CD4-positive, alpha-beta memory T cell (primary cell): Measurements from ENCODE around the gene GPC6. TPM values are rescaled to one million over a fixed set of nuclear protein-coding genes. Genes with fewer than 3 reads are reported as not detected.

Experiments used
- CTCF ChIA-PET: fragments of 350-600 bp; sonication (Branson Sonifier 250); formaldehyde crosslinking; loops from one replicate; lab custom pipeline; 2021; ENCODE audit warnings: inconsistent platforms; ENCODE audit not compliant: partially characterized antibody; lab: Charles Lee
- POLR2A ChIA-PET: fragments of 350-600 bp; sonication (Branson Sonifier 250); formaldehyde crosslinking; loops from one replicate; lab custom pipeline; 2021; ENCODE audit not compliant: partially characterized antibody; lab: Charles Lee
- DNase-seq, 5 donors: peaks; one replicate each; pipeline versions ENCODE4 v3.0.0 to v3.0.0-alpha.2; 2020 to 2022; ENCODE audit warnings: mixed read lengths in 1 of 5
- H3K27ac ChIP-seq: one replicate; pipeline ENCODE4 v1.7.0; 2013; ENCODE audit warnings: low read depth, low read length
- H3K27me3 ChIP-seq: 2 replicates; pipeline ENCODE4 v1.7.0; 2013; ENCODE audit warnings: mild to moderate bottlenecking, low read length, moderate library complexity; ENCODE audit not compliant: insufficient read depth
- H3K36me3 ChIP-seq: 2 replicates; pipeline ENCODE4 v1.7.0; 2013; ENCODE audit warnings: mild to moderate bottlenecking, low read length, moderate library complexity; ENCODE audit not compliant: insufficient read depth
- H3K4me1 ChIP-seq: 2 replicates; pipeline ENCODE4 v1.7.0; 2013; ENCODE audit warnings: mild to moderate bottlenecking, low read length, moderate library complexity; ENCODE audit not compliant: insufficient read depth
- H3K4me3 ChIP-seq, 2 donors: one replicate each; pipeline ENCODE4 v1.7.0; 2013; ENCODE audit warnings: low read length in 2 of 2, mild to moderate bottlenecking in 1 of 2
- H3K9me3 ChIP-seq, 2 donors: one replicate each; pipeline ENCODE4 v1.7.0; 2013; ENCODE audit warnings: low read length in 2 of 2, control low read depth in 1 of 2; ENCODE audit not compliant: control insufficient read depth in 1 of 2
- H3K27ac Mint-ChIP-seq, 7 donors: one replicate each; pipeline ENCODE4 v1.8.0; 2020 to 2021; ENCODE audit warnings: mixed read lengths in 7 of 7, mild to moderate bottlenecking in 6 of 7, inconsistent platforms in 3 of 7, moderate library complexity in 3 of 7
- H3K27me3 Mint-ChIP-seq, 2 donors: one replicate each; pipeline ENCODE4 v1.8.0; 2020 to 2021; ENCODE audit warnings: mixed read lengths in 2 of 2
- H3K36me3 Mint-ChIP-seq, 2 donors: one replicate each; pipeline ENCODE4 v1.8.0; 2020 to 2021; ENCODE audit warnings: mixed read lengths in 2 of 2, inconsistent platforms in 1 of 2, mild to moderate bottlenecking in 1 of 2
- H3K4me1 Mint-ChIP-seq, 4 donors: one replicate each; pipeline ENCODE4 v1.8.0; 2020 to 2021; ENCODE audit warnings: mixed read lengths in 4 of 4, mild to moderate bottlenecking in 1 of 4
- H3K4me3 Mint-ChIP-seq, 8 donors: one replicate each; pipeline ENCODE4 v1.8.0; 2020 to 2021; ENCODE audit warnings: mixed read lengths in 8 of 8, mild to moderate bottlenecking in 7 of 8, moderate library complexity in 6 of 8, inconsistent platforms in 3 of 8
- H3K9me3 Mint-ChIP-seq, 8 donors: one replicate each; pipeline ENCODE4 v1.8.0; 2020 to 2021; ENCODE audit warnings: mixed read lengths in 8 of 8, mild to moderate bottlenecking in 5 of 8, inconsistent platforms in 3 of 8, moderate library complexity in 1 of 8
- intact Hi-C: fragments of 100-400 bp; cut with micrococcal nuclease; formaldehyde crosslinking; loops from one replicate; pipeline ENCODE4 v1.15.1; 2023
- polyA plus RNA-seq, 2 donors: library from polyadenylated mRNA; unstranded; fragments of 300-500 nt; fragmentation: Illumina TruSeq; gene quantifications; one replicate each; pipeline ENCODE4 v1.2.3, GENCODE V29; 2021
- total RNA-seq, 2 experiments: library from RNA; stranded (reverse); gene quantifications; one replicate each; pipeline ENCODE4 v1.2.3, GENCODE V29; 2021

The GPC6 gene
- total and polyA plus RNA-seq, 4 experiments from 2014 or later, result not detected

- intact Hi-C loops, result no loop called here
- no peak overlapping the region for H3K4me3 ChIP-seq
- H3K9me3 ChIP-seq, result no peaks in the 10 kb centered on the region
- H3K27me3 ChIP-seq, result no peaks in the 10 kb centered on the region
- ChIA-PET CTCF (no interaction called here), POLR2A (no interaction called here)
- H3K4me1 ChIP-seq, result no peaks in the 10 kb centered on the region
- H3K4me3 Mint-ChIP-seq, result no peak overlapping the region
- no peak for DNase-seq
- H3K9me3 Mint-ChIP-seq, result peaks cover 0 to 7% (median 1%) of the 10 kb centered on the region in 8 donors
- H3K36me3 ChIP-seq, result no peaks in the 10 kb centered on the region
- H3K27ac Mint-ChIP-seq, result no peak overlapping the region
- H3K36me3 Mint-ChIP-seq, result no peaks in the 10 kb centered on the region
- H3K4me1 Mint-ChIP-seq, result no peaks in the 10 kb centered on the region
- no peak overlapping the region for H3K27ac ChIP-seq
- H3K27me3 Mint-ChIP-seq, result no peaks in the 10 kb centered on the region
Measured at GRCh38 chr13:93338906-93339305, 112.3 kb downstream of the GPC6 start.

GRCh38 chr13:93339550-93339949 lies 112.9 kb downstream of the GPC6 start:
- Histone ChIP-seq H3K9me3 (no peaks in the 10 kb centered on the region), H3K27ac (no peak overlapping the region), H3K27me3 (no peaks in the 10 kb centered on the region), H3K4me3 (no peak overlapping the region), H3K36me3 (no peaks in the 10 kb centered on the region), H3K4me1 (no peaks in the 10 kb centered on the region)
- H3K9me3 Mint-ChIP-seq, result peaks cover 0 to 7% (median 3%) of the 10 kb centered on the region in 8 donors
- no peak for DNase-seq
- ChIA-PET CTCF (no interaction called here), POLR2A (no interaction called here)
- H3K27me3 Mint-ChIP-seq, result no peaks in the 10 kb centered on the region
- H3K4me3 Mint-ChIP-seq, result no peak overlapping the region
- intact Hi-C loops, result no loop called here
- H3K36me3 Mint-ChIP-seq, result no peaks in the 10 kb centered on the region
- no peaks in the 10 kb centered on the region for H3K4me1 Mint-ChIP-seq
- H3K27ac Mint-ChIP-seq, result no peak overlapping the region

GRCh38 chr13:93341517-93341916 lies 114.9 kb downstream of the GPC6 start:
- Mint-ChIP-seq H3K4me3 (no peak overlapping the region), H3K4me1 (no peaks in the 10 kb centered on the region), H3K27ac (no peak overlapping the region), H3K36me3 (no peaks in the 10 kb centered on the region), H3K27me3 (no peaks in the 10 kb centered on the region), H3K9me3 (peaks cover 0 to 7% (median 3%) of the 10 kb centered on the region in 8 donors)
- CTCF ChIA-PET, result no interaction called here
- Histone ChIP-seq H3K4me3 (no peak overlapping the region), H3K27me3 (no peaks in the 10 kb centered on the region), H3K4me1 (no peaks in the 10 kb centered on the region), H3K9me3 (no peaks in the 10 kb centered on the region), H3K36me3 (no peaks in the 10 kb centered on the region), H3K27ac (no peak overlapping the region)
- POLR2A ChIA-PET, result no interaction called here
- intact Hi-C loops, result no loop called here
- no peak for DNase-seq

GRCh38 chr13:93343097-93343496 lies 116.5 kb downstream of the GPC6 start:
- H3K4me1 Mint-ChIP-seq, result no peaks in the 10 kb centered on the region
- no peak overlapping the region for H3K4me3 ChIP-seq
- no peak overlapping the region for H3K27ac ChIP-seq
- peaks cover 0 to 8% (median 3%) of the 10 kb centered on the region in 8 donors for H3K9me3 Mint-ChIP-seq
- no peaks in the 10 kb centered on the region for H3K36me3 Mint-ChIP-seq
- H3K9me3 ChIP-seq, result no peaks in the 10 kb centered on the region
- H3K36me3 ChIP-seq, result no peaks in the 10 kb centered on the region
- H3K4me3 Mint-ChIP-seq, result no peak overlapping the region
- CTCF ChIA-PET, result no interaction called here
- no peaks in the 10 kb centered on the region for H3K27me3 ChIP-seq
- no peaks in the 10 kb centered on the region for H3K4me1 ChIP-seq
- DNase-seq, result no peak
- POLR2A ChIA-PET, result no interaction called here
- H3K27me3 Mint-ChIP-seq, result no peaks in the 10 kb centered on the region
- intact Hi-C loops, result no loop called here
- no peak overlapping the region for H3K27ac Mint-ChIP-seq

- intact Hi-C loops, result no loop called here
- Histone ChIP-seq H3K27me3 (no peaks in the 10 kb centered on the region), H3K36me3 (no peaks in the 10 kb centered on the region), H3K4me3 (no peak overlapping the region), H3K27ac (no peak overlapping the region), H3K4me1 (no peaks in the 10 kb centered on the region), H3K9me3 (no peaks in the 10 kb centered on the region)
- DNase-seq, result no peak
- Mint-ChIP-seq H3K36me3 (no peaks in the 10 kb centered on the region), H3K4me1 (no peaks in the 10 kb centered on the region), H3K9me3 (peaks cover 0 to 10% (median 3%) of the 10 kb centered on the region in 8 donors), H3K27me3 (no peaks in the 10 kb centered on the region), H3K4me3 (no peak overlapping the region), H3K27ac (no peak overlapping the region)
- ChIA-PET CTCF (no interaction called here), POLR2A (no interaction called here)
Measured at GRCh38 chr13:93344048-93344705, 117.6 kb downstream of the GPC6 start.

GRCh38 chr13:93345024-93345423 lies 118.4 kb downstream of the GPC6 start:
- Mint-ChIP-seq H3K36me3 (no peaks in the 10 kb centered on the region), H3K4me1 (no peaks in the 10 kb centered on the region)
- POLR2A ChIA-PET, result no interaction called here

GRCh38 chr13:93345770-93346169 lies 119.2 kb downstream of the GPC6 start:
- intact Hi-C loops, result no loop called here
- H3K36me3 Mint-ChIP-seq, result no peaks in the 10 kb centered on the region

More at GRCh38 chr13:93345024-93345423, 118.4 kb downstream of the GPC6 start:
- Mint-ChIP-seq H3K27me3 (no peaks in the 10 kb centered on the region), H3K9me3 (peaks cover 0 to 10% (median 3%) of the 10 kb centered on the region in 8 donors), H3K4me3 (no peak overlapping the region), H3K27ac (no peak overlapping the region)
- CTCF ChIA-PET, result no interaction called here
- Histone ChIP-seq H3K27ac (no peak overlapping the region), H3K36me3 (no peaks in the 10 kb centered on the region), H3K4me3 (no peak overlapping the region), H3K4me1 (no peaks in the 10 kb centered on the region), H3K9me3 (no peaks in the 10 kb centered on the region), H3K27me3 (no peaks in the 10 kb centered on the region)
- DNase-seq, result no peak
- intact Hi-C loops, result no loop called here

More at GRCh38 chr13:93345770-93346169, 119.2 kb downstream of the GPC6 start:
- H3K27me3 ChIP-seq, result no peaks in the 10 kb centered on the region
- H3K9me3 ChIP-seq, result no peaks in the 10 kb centered on the region
- H3K9me3 Mint-ChIP-seq, result peaks cover 0 to 10% (median 3%) of the 10 kb centered on the region in 8 donors
- no peaks in the 10 kb centered on the region for H3K4me1 Mint-ChIP-seq
- H3K27ac Mint-ChIP-seq, result no peak overlapping the region
- ChIA-PET POLR2A (no interaction called here), CTCF (no interaction called here)
- H3K27me3 Mint-ChIP-seq, result no peaks in the 10 kb centered on the region
- H3K27ac ChIP-seq, result no peak overlapping the region
- H3K36me3 ChIP-seq, result no peaks in the 10 kb centered on the region
- no peaks in the 10 kb centered on the region for H3K4me1 ChIP-seq
- no peak overlapping the region for H3K4me3 Mint-ChIP-seq
- H3K4me3 ChIP-seq, result no peak overlapping the region
- no peak for DNase-seq
